Transverse colon (tissue), 4 donors: ENCODE measurements around the gene B4GALT7. TPM values are rescaled to one million over a fixed set of nuclear protein-coding genes. Genes with fewer than 3 reads are reported as not detected.

Experiments
- DNase-seq: peaks from one replicate; pipeline ENCODE4 v3.0.0-alpha.2; 2019
- H3K27ac ChIP-seq, 4 donors: fragments of 200-600 bp; sonication (generic); 2 replicates each; pipeline ENCODE4 v1.5.1; 2016 to 2018; ENCODE audit warnings: inconsistent platforms in 4 of 4
- H3K27me3 ChIP-seq: fragments of 200-600 bp; sonication (generic); 2 replicates; pipeline ENCODE4 v1.5.1; 2017; ENCODE audit warnings: inconsistent platforms
- H3K36me3 ChIP-seq, 4 donors: fragments of 200-600 bp; sonication (generic); 2 replicates each; pipeline ENCODE4 v1.5.1; 2017 to 2019; ENCODE audit warnings: inconsistent platforms in 4 of 4
- H3K4me1 ChIP-seq, 4 donors: fragments of 200-600 bp; sonication (generic); 2 replicates each; pipeline ENCODE4 v1.5.1; 2017 to 2020; ENCODE audit warnings: inconsistent platforms in 4 of 4
- H3K4me3 ChIP-seq, 4 donors: fragments of 200-600 bp; sonication (generic); 1 replicate in 1 of 4; 2 replicates in 3 of 4; pipeline versions ENCODE4 v1.5.1 to v1.6.1; 2017 to 2019; ENCODE audit warnings: inconsistent platforms in 4 of 4
- H3K9me3 ChIP-seq, 2 donors: fragments of 200-600 bp; sonication (generic); 2 replicates each; pipeline ENCODE4 v1.5.1; 2017 to 2019; ENCODE audit warnings: inconsistent platforms in 2 of 2
- CTCF ChIP-seq, 5 experiments: fragments of 200-600 bp in 3 of 5; fragments of 450-650 bp in 2 of 5; sonication (generic) in 3 of 5; IDR thresholded peaks; 1 replicate in 2 of 5; 2 replicates in 3 of 5; pipeline ENCODE4 v1.5.1; 2016 to 2017; ENCODE audit warnings: antibody characterized with exemption in 5 of 5, inconsistent platforms in 3 of 5, mild to moderate bottlenecking in 2 of 5, moderate library complexity in 1 of 5
- EP300 ChIP-seq: sonication (generic); formaldehyde crosslinking; IDR thresholded peaks from one replicate; pipeline ENCODE4 v1.6.1; 2017; ENCODE audit warnings: antibody characterized with exemption, low read depth
- POLR2A ChIP-seq: fragments of 450-650 bp; IDR thresholded peaks from one replicate; pipeline ENCODE4 v1.6.1; 2016; ENCODE audit warnings: antibody characterized with exemption, mild to moderate bottlenecking, moderate library complexity
- POLR2AphosphoS5 ChIP-seq, 3 donors: sonication (generic); formaldehyde crosslinking; IDR thresholded peaks; one replicate each; pipeline ENCODE4 v1.6.1; 2016; ENCODE audit warnings: antibody characterized with exemption in 3 of 3
- WGBS, 2 donors: methylation state at CpG; one replicate each; pipeline ENCODE4 v1.1.5; 2018; ENCODE audit warnings: low coverage in 1 of 2; 5-methylcytosine and 5-hydroxymethylcytosine counted together
- in situ Hi-C, 4 donors: fragments of 200-750 bp; cut with MboI; loops; one replicate each; pipeline versions ENCODE4 v1.15.0 to v1.15.1; 2017; ENCODE audit warnings: low sequenced_read_pairs in 3 of 4, low pct_ligation_motif_present in 1 of 4, low pct_unique_long_range_greater_than_20kb in 1 of 4
- intact Hi-C: fragments of 100-400 bp; cut with DNase I; formaldehyde crosslinking; loops from one replicate; pipeline ENCODE4 v1.15.1; 2023; ENCODE audit warnings: low total_unique reads
- total RNA-seq, 4 donors: library from RNA; depleted of rRNA; stranded (reverse); fragments of >200 nt; gene quantifications; one replicate each; pipeline ENCODE4 v1.1.0, GENCODE V29; 2016

B4GALT7 gene
- total RNA-seq, 4 donors from 2014 or later: 17.9 to 38.5 (median 27.0) TPM

DNA sequence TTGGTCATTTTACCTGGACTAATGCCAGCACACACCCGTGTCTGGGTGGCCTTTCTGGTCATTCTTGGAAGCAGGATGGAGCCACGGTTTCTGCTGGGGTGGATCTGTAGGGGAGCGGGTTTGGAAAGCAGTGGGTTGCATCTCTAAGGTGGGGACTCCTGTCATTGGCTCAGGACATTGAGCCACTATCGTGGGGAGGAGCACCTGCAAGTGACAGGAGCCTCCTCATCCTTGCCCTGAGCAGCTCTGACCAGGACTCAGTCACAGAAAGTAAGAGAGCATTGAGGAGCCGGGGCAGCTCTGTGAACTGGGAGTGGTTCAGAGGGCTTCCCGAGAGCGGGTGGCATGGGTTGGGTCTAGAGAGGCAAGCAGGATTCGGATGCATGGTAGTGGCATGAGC lies 3.7 kb downstream of the B4GALT7 start:
- no peak for DNase-seq
- no peaks in the 10 kb centered on the region for H3K36me3 ChIP-seq
- intact Hi-C loops (no loop called here), in situ Hi-C loops (loop anchor here in 1 of 4 donors (25.0 kb wide), 1 partner anchor 459 kb away; no protein-coding TSS in a partner anchor)
- H3K27ac ChIP-seq: no peak overlapping the region
- TF ChIP-seq POLR2A (no peak), EP300 (no peak), POLR2AphosphoS5 (IDR thresholded peaks at IDR 0.05) (no peak), CTCF (IDR thresholded peaks at IDR 0.05) (no peak)
- no peak overlapping the region for H3K4me3 ChIP-seq
- WGBS, 2 donors: 72% methylated on average over 8 of the region's 8 CpGs; no CpG with 5 or more reads in 1 of the 2 donors
- H3K4me1 ChIP-seq: peaks cover 0 to 37% (median 26%) of the 10 kb centered on the region in 4 donors
- no peaks in the 10 kb centered on the region for H3K9me3 ChIP-seq
- no peaks in the 10 kb centered on the region for H3K27me3 ChIP-seq

DNA sequence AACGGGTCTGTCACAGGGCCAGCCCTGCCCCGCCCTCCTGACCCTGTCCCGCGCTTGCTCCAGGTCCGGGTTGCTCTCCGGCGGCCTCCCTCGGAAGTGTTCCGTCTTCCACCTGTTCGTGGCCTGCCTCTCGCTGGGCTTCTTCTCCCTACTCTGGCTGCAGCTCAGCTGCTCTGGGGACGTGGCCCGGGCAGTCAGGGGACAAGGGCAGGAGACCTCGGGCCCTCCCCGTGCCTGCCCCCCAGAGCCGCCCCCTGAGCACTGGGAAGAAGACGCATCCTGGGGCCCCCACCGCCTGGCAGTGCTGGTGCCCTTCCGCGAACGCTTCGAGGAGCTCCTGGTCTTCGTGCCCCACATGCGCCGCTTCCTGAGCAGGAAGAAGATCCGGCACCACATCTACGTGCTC lies 4.2 kb downstream of the B4GALT7 start:
- Histone ChIP-seq H3K4me1 (peaks cover 0 to 32% (median 23%) of the 10 kb centered on the region in 4 donors), H3K27ac (no peak overlapping the region), H3K9me3 (no peaks in the 10 kb centered on the region), H3K36me3 (no peaks in the 10 kb centered on the region), H3K4me3 (no peak overlapping the region), H3K27me3 (no peaks in the 10 kb centered on the region)
- intact Hi-C loops: no loop called here
- no peak for TF ChIP-seq POLR2AphosphoS5 (IDR thresholded peaks at IDR 0.05)
- no peak for TF ChIP-seq POLR2A
- no peak for TF ChIP-seq EP300
- no peak for TF ChIP-seq CTCF (IDR thresholded peaks at IDR 0.05)
- no peak for DNase-seq
- 93% methylated on average over 27 of the region's 27 CpGs; no CpG with 5 or more reads in 1 of the 2 donors for WGBS, 2 donors
- in situ Hi-C loops: loop anchor here in 1 of 4 donors (25.0 kb wide), 1 partner anchor 458 kb away; no protein-coding TSS in a partner anchor

GRCh38 chr5:177604656-177605055 lies 4.7 kb downstream of the B4GALT7 start:
- WGBS, 2 donors: 38 to 52% methylated on average over 2 to 5 of the region's 5 CpGs
- no peaks in the 10 kb centered on the region for H3K27me3 ChIP-seq
- in situ Hi-C loops: loop anchor here in 1 of 4 donors (25.0 kb wide), 1 partner anchor 458 kb away; no protein-coding TSS in a partner anchor
- no peaks in the 10 kb centered on the region for H3K9me3 ChIP-seq
- TF ChIP-seq CTCF (IDR thresholded peaks at IDR 0.05): no peak
- TF ChIP-seq POLR2A: no peak
- TF ChIP-seq POLR2AphosphoS5 (IDR thresholded peaks at IDR 0.05): no peak
- TF ChIP-seq EP300: no peak
- peaks cover 0 to 30% (median 23%) of the 10 kb centered on the region in 4 donors for H3K4me1 ChIP-seq
- peak overlapping the region in 2 of 4 donors; percentile 42 to 51 for H3K27ac ChIP-seq
- H3K4me3 ChIP-seq: no peak overlapping the region
- DNase-seq: no peak
- no peaks in the 10 kb centered on the region for H3K36me3 ChIP-seq
- intact Hi-C loops: no loop called here

DNA sequence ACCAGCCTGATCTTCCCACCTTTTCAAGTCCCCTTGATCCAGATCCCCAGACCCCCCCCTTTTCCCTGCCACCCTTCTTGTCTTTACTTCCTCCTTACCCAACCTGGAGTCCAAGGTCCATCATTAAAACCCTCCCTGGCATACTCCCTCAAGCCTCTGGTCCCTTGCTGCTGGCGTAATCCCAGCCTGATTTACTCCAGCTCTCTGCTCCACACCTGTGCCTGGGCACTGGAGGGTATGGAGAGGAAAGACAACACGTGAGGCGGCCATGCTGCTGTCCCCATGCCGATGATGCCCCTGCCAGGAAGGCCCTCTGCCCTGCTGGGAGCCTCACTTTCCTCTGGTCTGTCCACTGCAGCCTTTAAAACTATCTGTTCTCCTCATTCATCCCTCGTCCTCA lies 5.1 kb downstream of the B4GALT7 start:
- peak; percentile 69 for DNase-seq
- Histone ChIP-seq H3K27me3 (no peaks in the 10 kb centered on the region), H3K4me3 (no peak overlapping the region), H3K36me3 (no peaks in the 10 kb centered on the region), H3K4me1 (peaks cover 0 to 30% (median 23%) of the 10 kb centered on the region in 4 donors), H3K9me3 (no peaks in the 10 kb centered on the region), H3K27ac (peak overlapping the region in 2 of 4 donors; percentile 42 to 51)
- in situ Hi-C loops: loop anchor here in 1 of 4 donors (25.0 kb wide), 1 partner anchor 457 kb away; no protein-coding TSS in a partner anchor
- 62 to 65% methylated on average over 5 of the region's 5 CpGs for WGBS, 2 donors
- intact Hi-C loops: no loop called here
- no peak for TF ChIP-seq POLR2A
- no peak for TF ChIP-seq EP300
- TF ChIP-seq POLR2AphosphoS5 (IDR thresholded peaks at IDR 0.05): peak in 1 of 3 donors; percentile 16
- no peak for TF ChIP-seq CTCF (IDR thresholded peaks at IDR 0.05)
